ENCODE results near the gene GOSR1. TPM values are rescaled to one million over a fixed set of nuclear protein-coding genes. Genes with fewer than 3 reads are reported as not detected.
"Not testable (repeated sequence)": the region's sequence is repeated elsewhere in the genome, so short reads cannot be mapped to it uniquely, and the experiment has no call there.

GOSR1 gene
- total and polyA plus RNA-seq, 4 donors = 29.0 to 39.8 (median 29.5) TPM

- no peaks in the 10 kb centered on the region for H3K4me1 ChIP-seq (ENCODE audit: control insufficient read depth, insufficient read depth, low read length)
- H3K9me3 ChIP-seq (ENCODE audit: control insufficient read depth, insufficient read depth, low read length) = no peaks in the 10 kb centered on the region
- no peaks in the 10 kb centered on the region for H3K27me3 ChIP-seq (ENCODE audit: control insufficient read depth, insufficient read depth, low read length)
- no peak for DNase-seq (ENCODE audit: low read depth in 4 of 6, low spot score in 6 of 6)
- no peak overlapping the region for H3K27ac ChIP-seq (ENCODE audit: low read depth, low read length)
- peaks cover 2% of the 10 kb centered on the region for H3K36me3 ChIP-seq (ENCODE audit: control insufficient read depth, insufficient read depth, low read length)
- no peak overlapping the region for H3K4me3 ChIP-seq (ENCODE audit: low read depth, low read length)
- 80% methylated on average over 9 of the region's 10 CpGs for WGBS (ENCODE audit: insufficient coverage)
Measured at GRCh38 chr17:30550512-30551273, 73.5 kb downstream of the GOSR1 start.

GRCh38 chr17:30551274-30551995 lies 74.2 kb downstream of the GOSR1 start:
- DNase-seq (ENCODE audit: low read depth in 4 of 6, low spot score in 6 of 6); H3K9me3 ChIP-seq (ENCODE audit: control insufficient read depth, insufficient read depth, low read length); H3K27me3 ChIP-seq (ENCODE audit: control insufficient read depth, insufficient read depth, low read length); H3K36me3 ChIP-seq (ENCODE audit: control insufficient read depth, insufficient read depth, low read length); H3K27ac ChIP-seq (ENCODE audit: low read depth, low read length); H3K4me1 ChIP-seq (ENCODE audit: control insufficient read depth, insufficient read depth, low read length); H3K4me3 ChIP-seq (ENCODE audit: low read depth, low read length): not testable (repeated sequence)
- 62% methylated on average over 6 of the region's 9 CpGs for WGBS (ENCODE audit: insufficient coverage)

GRCh38 chr17:30551996-30552339 lies 74.8 kb downstream of the GOSR1 start:
- 95% methylated on average over 9 of the region's 9 CpGs for WGBS (ENCODE audit: insufficient coverage)
- no peak overlapping the region for H3K27ac ChIP-seq (ENCODE audit: low read depth, low read length)

GRCh38 chr17:30552994-30553566 lies 75.9 kb downstream of the GOSR1 start:
- Histone ChIP-seq H3K27me3 (ENCODE audit: control insufficient read depth, insufficient read depth, low read length) (no peaks in the 10 kb centered on the region), H3K4me3 (ENCODE audit: low read depth, low read length) (no peak overlapping the region), H3K9me3 (ENCODE audit: control insufficient read depth, insufficient read depth, low read length) (no peaks in the 10 kb centered on the region), H3K36me3 (ENCODE audit: control insufficient read depth, insufficient read depth, low read length) (peaks cover 2% of the 10 kb centered on the region), H3K27ac (ENCODE audit: low read depth, low read length) (no peak overlapping the region), H3K4me1 (ENCODE audit: control insufficient read depth, insufficient read depth, low read length) (no peaks in the 10 kb centered on the region)
- DNase-seq (ENCODE audit: low read depth in 4 of 6, low spot score in 6 of 6) = no peak
- WGBS (ENCODE audit: insufficient coverage) = 98% methylated on average over 8 of the region's 10 CpGs

More at GRCh38 chr17:30551996-30552339, 74.8 kb downstream of the GOSR1 start:
- Histone ChIP-seq H3K36me3 (ENCODE audit: control insufficient read depth, insufficient read depth, low read length) (peaks cover 2% of the 10 kb centered on the region), H3K4me1 (ENCODE audit: control insufficient read depth, insufficient read depth, low read length) (no peaks in the 10 kb centered on the region), H3K9me3 (ENCODE audit: control insufficient read depth, insufficient read depth, low read length) (no peaks in the 10 kb centered on the region), H3K4me3 (ENCODE audit: low read depth, low read length) (no peak overlapping the region), H3K27me3 (ENCODE audit: control insufficient read depth, insufficient read depth, low read length) (no peaks in the 10 kb centered on the region)
- no peak for DNase-seq (ENCODE audit: low read depth in 4 of 6, low spot score in 6 of 6)

- not testable (repeated sequence) for H3K4me3 ChIP-seq (ENCODE audit: low read depth, low read length); H3K27me3 ChIP-seq (ENCODE audit: control insufficient read depth, insufficient read depth, low read length); H3K4me1 ChIP-seq (ENCODE audit: control insufficient read depth, insufficient read depth, low read length); H3K9me3 ChIP-seq (ENCODE audit: control insufficient read depth, insufficient read depth, low read length); H3K36me3 ChIP-seq (ENCODE audit: control insufficient read depth, insufficient read depth, low read length); H3K27ac ChIP-seq (ENCODE audit: low read depth, low read length); DNase-seq (ENCODE audit: low read depth in 4 of 6, low spot score in 6 of 6)
- whole genome bisulfite sequencing (ENCODE audit: insufficient coverage) = 89% methylated on average over 3 of the region's 4 CpGs
Measured at GRCh38 chr17:30553823-30554440, 76.7 kb downstream of the GOSR1 start.

GRCh38 chr17:30554839-30555751 lies 77.9 kb downstream of the GOSR1 start:
- Histone ChIP-seq H3K27ac (ENCODE audit: low read depth, low read length) (no peak overlapping the region), H3K4me1 (ENCODE audit: control insufficient read depth, insufficient read depth, low read length) (no peaks in the 10 kb centered on the region)
- 81% methylated on average over 20 of the region's 20 CpGs for WGBS (ENCODE audit: insufficient coverage)

GRCh38 chr17:30555942-30556341 lies 78.7 kb downstream of the GOSR1 start:
- 90% methylated on average over 5 of the region's 5 CpGs for WGBS (ENCODE audit: insufficient coverage)
- no peak for DNase-seq (ENCODE audit: low read depth in 4 of 6, low spot score in 6 of 6)

More at GRCh38 chr17:30554839-30555751, 77.9 kb downstream of the GOSR1 start:
- H3K27me3 ChIP-seq (ENCODE audit: control insufficient read depth, insufficient read depth, low read length) = no peaks in the 10 kb centered on the region
- no peak overlapping the region for H3K4me3 ChIP-seq (ENCODE audit: low read depth, low read length)
- no peaks in the 10 kb centered on the region for H3K9me3 ChIP-seq (ENCODE audit: control insufficient read depth, insufficient read depth, low read length)
- H3K36me3 ChIP-seq (ENCODE audit: control insufficient read depth, insufficient read depth, low read length) = peaks cover 2% of the 10 kb centered on the region
- DNase-seq (ENCODE audit: low read depth in 4 of 6, low spot score in 6 of 6) = no peak

GRCh38 chr17:30556374-30557332 lies 79.4 kb downstream of the GOSR1 start:
- no peak for DNase-seq (ENCODE audit: low read depth in 4 of 6, low spot score in 6 of 6)
- Histone ChIP-seq H3K27me3 (ENCODE audit: control insufficient read depth, insufficient read depth, low read length) (no peaks in the 10 kb centered on the region), H3K4me1 (ENCODE audit: control insufficient read depth, insufficient read depth, low read length) (no peaks in the 10 kb centered on the region), H3K36me3 (ENCODE audit: control insufficient read depth, insufficient read depth, low read length) (no peaks in the 10 kb centered on the region), H3K4me3 (ENCODE audit: low read depth, low read length) (no peak overlapping the region), H3K9me3 (ENCODE audit: control insufficient read depth, insufficient read depth, low read length) (no peaks in the 10 kb centered on the region), H3K27ac (ENCODE audit: low read depth, low read length) (no peak overlapping the region)
- WGBS (ENCODE audit: insufficient coverage) = 89% methylated on average over 22 of the region's 26 CpGs

More at GRCh38 chr17:30555942-30556341, 78.7 kb downstream of the GOSR1 start:
- H3K27me3 ChIP-seq (ENCODE audit: control insufficient read depth, insufficient read depth, low read length) = no peaks in the 10 kb centered on the region
- no peak overlapping the region for H3K4me3 ChIP-seq (ENCODE audit: low read depth, low read length)
- H3K27ac ChIP-seq (ENCODE audit: low read depth, low read length) = no peak overlapping the region
- no peaks in the 10 kb centered on the region for H3K36me3 ChIP-seq (ENCODE audit: control insufficient read depth, insufficient read depth, low read length)
- H3K9me3 ChIP-seq (ENCODE audit: control insufficient read depth, insufficient read depth, low read length) = no peaks in the 10 kb centered on the region
- H3K4me1 ChIP-seq (ENCODE audit: control insufficient read depth, insufficient read depth, low read length) = no peaks in the 10 kb centered on the region
